HEK293 (cell line): ENCODE data around the gene LTK.

Experiments
- CTCF ChIA-PET: fragments of 350-600 bp; formaldehyde crosslinking; extraction: SDS; loops from one replicate; lab custom pipeline; 2021; ENCODE audit warnings: antibody characterized with exemption; lab: Yijun Ruan, JAX
- POLR2A ChIA-PET: fragments of 300-600 bp; formaldehyde crosslinking; extraction: SDS; loops from one replicate; lab custom pipeline; 2020; ENCODE audit warnings: antibody characterized with exemption, inconsistent platforms; lab: Yijun Ruan, JAX
- H3K27ac ChIP-seq: fragments of 200-500 bp; sonication (Bioruptor generic); 2 replicates; pipeline ENCODE4 v1.5.1; 2014; ENCODE audit warnings: low read depth, low read length, control low read depth, inconsistent platforms; ENCODE audit errors: extremely low read depth
- H3K36me3 ChIP-seq, 2 experiments: fragments of 200-500 bp in 1 of 2; sonication (Bioruptor generic) in 1 of 2; 1 replicate in 1 of 2; 2 replicates in 1 of 2; pipeline ENCODE4 v1.5.1; 2014 to 2017; ENCODE audit warnings: inconsistent platforms in 2 of 2, low read length in 2 of 2; ENCODE audit not compliant: control insufficient read depth in 2 of 2, insufficient read depth in 1 of 2
- H3K4me1 ChIP-seq: fragments of 200-500 bp; sonication (Bioruptor generic); 2 replicates; pipeline ENCODE4 v1.5.1; 2014; ENCODE audit warnings: mild to moderate bottlenecking, low read length, inconsistent platforms; ENCODE audit not compliant: control insufficient read depth, insufficient read depth
- H3K4me3 ChIP-seq: 2 replicates; pipeline ENCODE4 v1.5.1; 2011; ENCODE audit warnings: low read depth, mild to moderate bottlenecking, control low read depth, low read length, moderate library complexity
- H3K9me3 ChIP-seq: fragments of 200-500 bp; sonication (Bioruptor generic); 2 replicates; pipeline ENCODE4 v1.5.1; 2014; ENCODE audit warnings: low read depth, low read length, inconsistent platforms; ENCODE audit not compliant: control insufficient read depth, insufficient read depth
- KLF7 ChIP-seq: fragments of 450-650 bp; formaldehyde crosslinking; IDR thresholded peaks from 2 replicates; pipeline ENCODE4 v1.5.1; 2016; ENCODE audit warnings: missing biosample characterization, missing genetic modification characterization, borderline replicate concordance
- MYNN ChIP-seq: fragments of 450-650 bp; formaldehyde crosslinking; IDR thresholded peaks from 2 replicates; pipeline ENCODE4 v1.5.1; 2016; ENCODE audit warnings: missing biosample characterization, missing genetic modification characterization, borderline replicate concordance
- ZNF211 ChIP-seq: fragments of 450-650 bp; formaldehyde crosslinking; IDR thresholded peaks from 2 replicates; pipeline ENCODE4 v1.5.1; 2016; ENCODE audit warnings: low read depth, missing biosample characterization, missing genetic modification characterization
- ZNF423 ChIP-seq: fragments of 450-650 bp; formaldehyde crosslinking; IDR thresholded peaks from 2 replicates; pipeline ENCODE4 v1.5.1; 2016; ENCODE audit warnings: missing biosample characterization, missing genetic modification characterization
- ZNF624 ChIP-seq: fragments of 450-650 bp; formaldehyde crosslinking; IDR thresholded peaks from 2 replicates; pipeline ENCODE4 v1.5.1; 2017; ENCODE audit warnings: missing biosample characterization, missing genetic modification characterization
- ZNF701 ChIP-seq: fragments of 450-650 bp; formaldehyde crosslinking; IDR thresholded peaks from 2 replicates; pipeline ENCODE4 v1.5.1; 2016; ENCODE audit warnings: missing biosample characterization, missing genetic modification characterization
- ZSCAN16 ChIP-seq: fragments of 450-650 bp; formaldehyde crosslinking; IDR thresholded peaks from 2 replicates; pipeline ENCODE4 v1.5.1; 2016; ENCODE audit warnings: missing biosample characterization, missing genetic modification characterization
- TF ChIP-seq, protein P1 (sequence below): fragments of 450-650 bp; formaldehyde crosslinking; conservative IDR thresholded peaks from 2 replicates; pipeline ENCODE4 v1.5.1; 2016; ENCODE audit warnings: low read depth, missing biosample characterization, missing genetic modification characterization
- TF ChIP-seq, protein P2 (sequence below): fragments of 450-650 bp; formaldehyde crosslinking; IDR thresholded peaks from 2 replicates; pipeline ENCODE4 v1.5.1; 2016; ENCODE audit warnings: missing biosample characterization, missing genetic modification characterization
- TF ChIP-seq, protein P3 (sequence below): fragments of 450-650 bp; formaldehyde crosslinking; optimal IDR thresholded peaks from 2 replicates; pipeline ENCODE3; 2016; ENCODE audit warnings: missing biosample characterization, mild to moderate bottlenecking, missing genetic modification characterization
- TF ChIP-seq, protein P4 (sequence below): fragments of 450-650 bp; formaldehyde crosslinking; IDR thresholded peaks from 2 replicates; pipeline ENCODE4 v1.5.1; 2016; ENCODE audit warnings: missing biosample characterization, missing genetic modification characterization, borderline replicate concordance

The LTK gene

DNA sequence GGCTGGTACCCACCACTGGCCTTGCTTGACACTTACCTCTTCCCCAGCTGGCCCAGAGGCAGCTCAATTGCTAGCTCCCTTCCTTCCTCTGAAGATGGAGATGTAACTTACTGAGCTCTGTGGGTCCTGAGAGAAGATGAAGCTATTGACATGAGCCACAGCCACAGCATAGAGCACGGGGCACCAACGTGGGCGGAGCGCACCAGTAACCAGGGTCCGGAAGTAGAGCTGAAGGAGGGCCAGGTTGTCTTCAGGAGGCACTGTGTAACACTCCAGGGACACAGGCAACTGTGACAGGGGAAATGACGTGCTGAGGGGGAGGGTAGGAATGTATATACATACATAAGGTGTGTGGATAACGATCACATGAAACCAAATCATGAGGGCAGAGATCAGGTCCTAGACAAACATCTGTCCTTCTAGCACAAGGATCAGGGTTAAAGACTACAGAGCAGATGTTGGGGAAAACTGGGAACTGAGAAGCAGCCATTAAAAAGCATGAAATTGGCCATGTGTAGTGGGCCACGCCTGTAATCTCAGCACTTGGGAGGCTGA lies 4.3 kb upstream of the LTK start (continued):
- TF ChIP-seq, protein P1, sequence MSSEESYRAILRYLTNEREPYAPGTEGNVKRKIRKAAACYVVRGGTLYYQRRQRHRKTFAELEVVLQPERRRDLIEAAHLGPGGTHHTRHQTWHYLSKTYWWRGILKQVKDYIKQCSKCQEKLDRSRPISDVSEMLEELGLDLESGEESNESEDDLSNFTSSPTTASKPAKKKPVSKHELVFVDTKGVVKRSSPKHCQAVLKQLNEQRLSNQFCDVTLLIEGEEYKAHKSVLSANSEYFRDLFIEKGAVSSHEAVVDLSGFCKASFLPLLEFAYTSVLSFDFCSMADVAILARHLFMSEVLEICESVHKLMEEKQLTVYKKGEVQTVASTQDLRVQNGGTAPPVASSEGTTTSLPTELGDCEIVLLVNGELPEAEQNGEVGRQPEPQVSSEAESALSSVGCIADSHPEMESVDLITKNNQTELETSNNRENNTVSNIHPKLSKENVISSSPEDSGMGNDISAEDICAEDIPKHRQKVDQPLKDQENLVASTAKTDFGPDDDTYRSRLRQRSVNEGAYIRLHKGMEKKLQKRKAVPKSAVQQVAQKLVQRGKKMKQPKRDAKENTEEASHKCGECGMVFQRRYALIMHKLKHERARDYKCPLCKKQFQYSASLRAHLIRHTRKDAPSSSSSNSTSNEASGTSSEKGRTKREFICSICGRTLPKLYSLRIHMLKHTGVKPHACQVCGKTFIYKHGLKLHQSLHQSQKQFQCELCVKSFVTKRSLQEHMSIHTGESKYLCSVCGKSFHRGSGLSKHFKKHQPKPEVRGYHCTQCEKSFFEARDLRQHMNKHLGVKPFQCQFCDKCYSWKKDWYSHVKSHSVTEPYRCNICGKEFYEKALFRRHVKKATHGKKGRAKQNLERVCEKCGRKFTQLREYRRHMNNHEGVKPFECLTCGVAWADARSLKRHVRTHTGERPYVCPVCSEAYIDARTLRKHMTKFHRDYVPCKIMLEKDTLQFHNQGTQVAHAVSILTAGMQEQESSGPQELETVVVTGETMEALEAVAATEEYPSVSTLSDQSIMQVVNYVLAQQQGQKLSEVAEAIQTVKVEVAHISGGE: no peak
- TF ChIP-seq ZNF701 (tag by site-specific recombination): no peak
- TF ChIP-seq, protein P2, sequence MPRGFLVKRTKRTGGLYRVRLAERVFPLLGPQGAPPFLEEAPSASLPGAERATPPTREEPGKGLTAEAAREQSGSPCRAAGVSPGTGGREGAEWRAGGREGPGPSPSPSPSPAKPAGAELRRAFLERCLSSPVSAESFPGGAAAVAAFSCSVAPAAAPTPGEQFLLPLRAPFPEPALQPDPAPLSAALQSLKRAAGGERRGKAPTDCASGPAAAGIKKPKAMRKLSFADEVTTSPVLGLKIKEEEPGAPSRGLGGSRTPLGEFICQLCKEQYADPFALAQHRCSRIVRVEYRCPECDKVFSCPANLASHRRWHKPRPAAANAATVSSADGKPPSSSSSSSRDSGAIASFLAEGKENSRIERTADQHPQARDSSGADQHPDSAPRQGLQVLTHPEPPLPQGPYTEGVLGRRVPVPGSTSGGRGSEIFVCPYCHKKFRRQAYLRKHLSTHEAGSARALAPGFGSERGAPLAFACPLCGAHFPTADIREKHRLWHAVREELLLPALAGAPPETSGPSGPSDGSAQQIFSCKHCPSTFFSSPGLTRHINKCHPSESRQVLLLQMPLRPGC (tag by site-specific recombination): no peak

DNA sequence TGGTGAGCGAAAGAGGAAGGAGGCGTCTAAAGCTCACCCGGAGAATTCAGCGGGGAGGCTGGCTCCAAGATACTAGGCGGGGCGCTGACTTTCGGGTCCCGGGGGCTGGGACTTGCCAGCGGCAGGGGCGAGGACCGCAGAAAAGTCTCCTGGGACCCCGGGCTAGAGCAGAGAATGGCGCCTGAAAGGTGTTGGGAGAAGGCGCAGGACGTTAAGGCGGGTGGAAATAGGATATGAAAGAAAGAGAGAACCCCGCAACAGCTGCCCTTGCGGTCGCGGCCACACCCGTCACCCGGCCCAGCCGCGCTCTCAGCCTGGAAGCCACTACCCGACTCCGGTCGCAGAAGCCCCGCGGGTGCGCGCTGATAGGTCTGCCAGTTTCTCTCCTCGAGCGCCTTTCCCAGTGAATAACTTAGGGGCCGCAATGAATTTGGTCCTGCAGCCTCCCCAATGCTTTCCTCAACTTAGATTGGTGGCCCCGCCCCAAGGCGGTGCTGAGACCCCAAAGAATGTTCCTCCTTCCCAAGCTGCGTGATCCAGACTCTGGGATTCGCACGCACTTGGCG lies 604 bp downstream of the LTK start:
- POLR2A ChIA-PET: interaction anchor here (0.5 to 1.3 kb wide), 3 partner anchors 20 to 31 kb away, joined by 3 to 7 read pairs (median 5); partner anchors contain the start of genes ITPKA and RPAP1
- 0 out of 2 replicates have a peak, but pooled peaks have one; percentile 5 for TF ChIP-seq KLF7 (tag by site-specific recombination)
- TF ChIP-seq MYNN (tag by site-specific recombination): no peak
- no peak for TF ChIP-seq ZNF624 (tag by site-specific recombination)
- TF ChIP-seq, protein P3, sequence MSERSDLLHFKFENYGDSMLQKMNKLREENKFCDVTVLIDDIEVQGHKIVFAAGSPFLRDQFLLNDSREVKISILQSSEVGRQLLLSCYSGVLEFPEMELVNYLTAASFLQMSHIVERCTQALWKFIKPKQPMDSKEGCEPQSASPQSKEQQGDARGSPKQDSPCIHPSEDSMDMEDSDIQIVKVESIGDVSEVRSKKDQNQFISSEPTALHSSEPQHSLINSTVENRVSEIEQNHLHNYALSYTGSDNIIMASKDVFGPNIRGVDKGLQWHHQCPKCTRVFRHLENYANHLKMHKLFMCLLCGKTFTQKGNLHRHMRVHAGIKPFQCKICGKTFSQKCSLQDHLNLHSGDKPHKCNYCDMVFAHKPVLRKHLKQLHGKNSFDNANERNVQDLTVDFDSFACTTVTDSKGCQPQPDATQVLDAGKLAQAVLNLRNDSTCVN (tag by site-specific recombination): peak; percentile 45
- CTCF ChIA-PET: interaction anchor here (0.8 kb wide), 1 partner anchor 45 kb away, joined by 3 read pairs; no protein-coding TSS in a partner anchor

DNA sequence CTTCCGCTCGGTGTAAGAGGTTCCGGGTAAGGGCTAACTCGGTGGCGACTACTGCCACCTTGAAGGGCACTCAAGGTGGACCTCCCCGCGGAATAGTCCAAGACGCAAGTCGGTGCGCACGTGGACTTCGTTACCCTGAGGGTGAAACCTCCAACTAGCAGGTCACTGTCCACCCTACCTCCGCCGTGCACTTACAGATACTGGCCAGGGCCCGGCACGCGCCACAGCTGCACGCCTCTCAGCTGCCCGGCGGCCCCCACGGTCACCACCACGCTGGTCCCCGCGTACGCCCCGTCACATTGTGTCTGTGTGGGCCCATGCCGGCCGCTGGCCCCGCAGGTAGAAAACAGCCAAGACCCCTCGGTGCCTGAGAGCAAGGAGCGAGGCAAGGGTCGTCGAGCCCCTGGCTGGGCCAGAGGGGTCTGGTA lies 1.1 kb downstream of the LTK start:
- Histone ChIP-seq H3K4me3 (no peak overlapping the region), H3K9me3 (no peaks in the 10 kb centered on the region), H3K4me1 (no peaks in the 10 kb centered on the region), H3K36me3 (peaks cover 0 to 5% of the 10 kb centered on the region in 2 experiments; a peak in 1 of 3 replicates), H3K27ac (no peak overlapping the region)
- TF ChIP-seq ZNF211: no peak
- no peak for TF ChIP-seq ZNF423 (tag by site-specific recombination)
- TF ChIP-seq ZSCAN16 (tag by site-specific recombination): no peak
- TF ChIP-seq, protein P4, sequence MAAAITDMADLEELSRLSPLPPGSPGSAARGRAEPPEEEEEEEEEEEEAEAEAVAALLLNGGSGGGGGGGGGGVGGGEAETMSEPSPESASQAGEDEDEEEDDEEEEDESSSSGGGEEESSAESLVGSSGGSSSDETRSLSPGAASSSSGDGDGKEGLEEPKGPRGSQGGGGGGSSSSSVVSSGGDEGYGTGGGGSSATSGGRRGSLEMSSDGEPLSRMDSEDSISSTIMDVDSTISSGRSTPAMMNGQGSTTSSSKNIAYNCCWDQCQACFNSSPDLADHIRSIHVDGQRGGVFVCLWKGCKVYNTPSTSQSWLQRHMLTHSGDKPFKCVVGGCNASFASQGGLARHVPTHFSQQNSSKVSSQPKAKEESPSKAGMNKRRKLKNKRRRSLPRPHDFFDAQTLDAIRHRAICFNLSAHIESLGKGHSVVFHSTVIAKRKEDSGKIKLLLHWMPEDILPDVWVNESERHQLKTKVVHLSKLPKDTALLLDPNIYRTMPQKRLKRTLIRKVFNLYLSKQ (tag by site-specific recombination): no peak
- ChIA-PET CTCF (interaction anchor here (0.8 kb wide), 1 partner anchor 45 kb away, joined by 3 read pairs; no protein-coding TSS in a partner anchor), POLR2A (interaction anchor here (1.3 kb wide), 1 partner anchor 19 kb away, joined by 7 read pairs; the partner anchor contains the start of gene ITPKA)

More for the DNA sequence above, 604 bp downstream of the LTK start:
- peak overlapping the region; percentile 28 for H3K4me3 ChIP-seq
- no peaks in the 10 kb centered on the region for H3K4me1 ChIP-seq
- H3K27ac ChIP-seq: no peak overlapping the region
- H3K9me3 ChIP-seq: no peaks in the 10 kb centered on the region
- H3K36me3 ChIP-seq: peaks cover 0 to 10% of the 10 kb centered on the region in 2 experiments; a peak in 1 of 3 replicates
